Loucy (cell line): ENCODE data around the gene PRKN.

Experiments
- CTCF ChIP-seq: fragments of 200-600 bp; sonication (generic); conservative IDR thresholded peaks from 2 replicates; pipeline ENCODE4 v1.5.1; 2014; ENCODE audit warnings: mild to moderate bottlenecking, antibody characterized with exemption, low read length
- EZH2phosphoT487 ChIP-seq: fragments of 200-600 bp; IDR thresholded peaks from 2 replicates; pipeline ENCODE4 v1.6.1; 2018; ENCODE audit warnings: antibody characterized with exemption, mild to moderate bottlenecking, moderate library complexity, borderline replicate concordance

GRCh38 chr6:161901740-161902426, 825.7 kb downstream of the PRKN start:
- no peak for TF ChIP-seq CTCF
- no peak for TF ChIP-seq EZH2phosphoT487
